ENCODE data around the gene GRHL3.

GRHL3 gene

GRCh38 chr1:24344090-24344742, 25.1 kb downstream of the GRHL3 start:
- DNase-seq, result no peak

GRCh38 chr1:24345334-24345733, 26.2 kb downstream of the GRHL3 start:
- DNase-seq, result no peak

DNA sequence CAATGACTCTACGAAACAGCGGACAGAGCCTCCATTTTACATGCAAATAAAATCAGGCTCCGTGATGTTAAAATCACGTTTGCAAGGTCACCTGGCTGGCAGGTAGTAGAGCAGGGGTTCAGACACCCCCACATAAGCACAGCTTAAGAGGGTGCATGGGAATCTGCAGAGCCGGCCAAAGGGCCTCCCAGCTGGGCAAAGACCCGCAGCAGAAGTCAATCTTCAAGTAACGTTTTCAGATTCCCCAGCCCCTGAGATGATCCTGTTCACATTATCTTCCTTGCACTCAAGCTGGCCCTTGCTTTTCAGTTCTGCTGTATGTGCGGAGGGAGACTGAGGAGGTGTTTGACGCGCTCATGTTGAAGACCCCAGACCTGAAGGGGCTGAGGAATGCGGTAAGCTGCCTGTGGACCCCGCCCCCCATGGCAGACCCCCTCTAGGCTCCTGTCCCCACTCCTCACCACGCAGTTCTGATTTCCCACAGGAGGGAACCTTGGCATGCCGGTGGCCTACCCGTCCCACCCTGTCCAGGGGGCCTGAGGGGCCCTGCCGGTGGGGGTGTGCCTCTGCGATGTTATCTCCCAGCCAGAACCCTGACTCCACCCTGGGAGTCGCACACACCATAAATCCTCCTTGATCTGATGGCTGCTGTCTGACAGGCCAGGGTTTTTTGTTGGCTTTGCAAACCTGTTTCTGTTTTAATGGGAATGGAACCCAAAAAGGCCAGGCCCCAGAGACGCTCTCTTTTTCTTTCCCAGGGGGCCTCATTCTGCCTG, 28.2 kb downstream of the GRHL3 start:
- no peak for DNase-seq

DNA sequence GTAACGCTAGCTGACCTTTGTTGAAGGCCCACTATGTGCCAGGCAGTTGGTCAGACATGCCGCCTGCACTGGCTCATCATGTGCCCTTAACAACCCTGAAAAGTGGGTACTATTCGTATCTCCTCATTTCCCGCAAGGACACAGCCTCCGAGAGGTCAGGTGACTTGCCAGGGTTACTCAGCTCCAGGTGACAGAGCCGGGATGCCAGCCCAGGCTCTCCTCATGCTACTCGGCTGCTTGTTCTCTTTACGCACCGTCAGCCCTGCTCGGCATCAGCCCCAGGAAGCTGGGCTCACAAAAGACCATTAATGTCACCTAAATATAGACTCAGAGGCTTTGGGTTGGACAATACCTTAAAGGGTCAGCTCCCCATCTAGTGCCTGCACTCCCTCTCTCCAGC, 29.0 kb downstream of the GRHL3 start:
- DNase-seq, result no peak

DNA sequence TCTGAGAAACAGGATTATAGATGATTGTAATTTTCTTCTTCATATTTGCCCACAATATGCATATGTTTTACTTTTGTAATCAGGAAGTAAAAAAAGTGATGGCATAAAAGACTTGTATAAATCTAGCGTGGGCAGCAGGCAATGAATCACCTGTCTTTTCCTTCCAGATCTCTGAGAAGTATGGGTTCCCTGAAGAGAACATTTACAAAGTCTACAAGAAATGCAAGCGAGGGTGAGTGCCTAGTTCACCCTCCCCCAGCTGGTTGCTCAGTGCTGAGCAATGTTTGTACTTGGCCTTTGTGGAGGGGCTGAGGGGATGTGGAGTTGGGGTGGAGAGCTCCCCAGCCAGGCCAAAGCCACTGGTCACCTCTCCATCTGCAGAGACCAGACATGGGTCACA, 30.7 kb downstream of the GRHL3 start:
- no peak for DNase-seq

DNA sequence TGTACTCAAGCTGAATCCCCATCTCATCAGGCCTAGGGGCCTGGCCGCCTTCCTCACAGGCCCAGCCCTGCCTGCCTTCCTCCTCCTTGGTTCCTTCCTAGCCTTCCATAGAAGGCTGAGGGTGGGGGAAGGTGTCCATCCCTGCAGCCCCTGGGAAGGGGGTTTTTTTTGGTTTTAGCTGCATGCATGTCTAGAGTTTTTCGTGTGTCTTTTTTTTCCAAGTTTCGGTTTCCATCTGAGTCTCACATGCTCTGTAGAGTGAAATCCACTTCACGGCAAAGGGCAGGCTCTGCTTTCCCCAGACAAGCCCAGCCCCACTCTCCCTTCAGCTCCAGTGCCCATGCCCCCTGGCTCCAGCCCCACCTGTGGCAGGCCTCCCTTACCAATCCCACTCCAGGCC, 32.1 kb downstream of the GRHL3 start:
- DNase-seq, result no peak

DNA sequence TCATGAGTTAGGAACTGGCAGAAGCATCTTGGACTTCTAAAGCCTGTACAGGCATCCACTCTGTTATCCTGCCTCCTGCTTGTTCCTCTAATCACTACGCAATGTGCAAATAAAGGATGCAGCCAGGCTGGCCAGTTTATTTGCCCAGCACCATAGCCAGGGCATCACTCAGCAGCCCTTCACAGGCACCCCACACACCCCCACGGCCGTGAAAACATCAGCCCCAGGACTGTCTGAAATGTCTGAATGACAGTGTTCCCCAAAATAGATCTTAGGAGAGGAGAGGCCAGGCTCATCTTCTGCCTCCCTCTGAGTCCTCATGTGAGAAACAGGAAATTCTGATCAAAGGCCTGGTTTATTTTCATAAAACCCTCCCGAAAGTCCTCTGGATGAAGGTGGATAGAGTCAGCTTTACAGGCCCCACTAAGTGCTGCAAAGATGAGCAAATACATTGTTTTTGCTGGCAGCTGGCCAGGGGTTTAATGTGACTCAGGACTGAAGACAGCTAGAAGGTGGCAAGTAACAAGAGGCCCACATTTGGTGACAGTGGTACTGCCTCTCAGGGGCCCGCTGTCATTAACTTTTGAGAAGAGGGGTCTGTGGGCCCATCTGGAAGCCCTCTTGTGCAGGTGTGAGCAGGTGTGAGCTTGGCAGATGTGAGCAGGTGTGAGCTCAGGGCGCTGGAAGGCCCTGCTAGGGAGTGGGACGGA, 32.9 kb downstream of the GRHL3 start:
- DNase-seq, result no peak

- DNase-seq, result no peak
Observed at GRCh38 chr1:24353292-24353891, 34.2 kb downstream of the GRHL3 start.

DNA sequence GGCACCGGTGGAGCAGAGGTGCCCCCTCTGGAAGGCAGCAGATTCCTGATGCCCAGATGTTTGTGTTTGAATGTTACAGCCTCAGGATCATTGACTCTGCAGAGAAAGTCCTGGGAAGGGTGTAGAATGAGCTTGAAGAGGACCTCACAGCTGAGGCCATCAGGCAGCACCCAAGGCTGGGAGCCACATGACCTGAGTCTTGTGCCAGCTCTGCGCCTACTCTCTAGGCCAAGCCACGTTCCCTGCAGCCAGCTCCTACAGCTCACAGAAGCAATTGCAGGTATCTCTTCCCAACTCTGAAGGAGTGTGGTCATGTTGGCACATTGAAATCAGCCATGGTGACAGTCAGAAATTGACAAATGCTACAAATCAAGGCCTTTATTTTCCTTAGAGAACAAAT, 36.3 kb downstream of the GRHL3 start:
- DNase-seq, result no peak

DNA sequence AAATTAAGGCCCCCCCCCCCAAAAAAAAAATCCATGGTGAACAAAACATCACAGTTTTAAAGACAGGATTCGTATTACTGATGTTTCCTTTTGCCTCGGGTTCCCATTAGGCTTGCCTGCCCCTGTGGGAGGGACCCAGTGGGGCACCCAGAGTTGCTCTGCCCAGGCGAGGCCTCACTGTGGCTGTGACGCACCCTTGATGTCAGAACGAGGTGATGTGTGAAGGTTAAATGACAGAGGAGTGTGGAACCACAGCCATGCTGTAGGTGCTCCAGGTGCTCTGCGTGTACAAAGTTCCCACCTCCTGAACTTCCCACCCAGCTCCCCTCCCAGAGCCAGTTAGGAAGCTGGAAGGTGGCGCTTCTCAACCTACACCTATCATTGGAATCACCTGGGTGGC, 37.9 kb downstream of the GRHL3 start:
- DNase-seq, result no peak

DNA sequence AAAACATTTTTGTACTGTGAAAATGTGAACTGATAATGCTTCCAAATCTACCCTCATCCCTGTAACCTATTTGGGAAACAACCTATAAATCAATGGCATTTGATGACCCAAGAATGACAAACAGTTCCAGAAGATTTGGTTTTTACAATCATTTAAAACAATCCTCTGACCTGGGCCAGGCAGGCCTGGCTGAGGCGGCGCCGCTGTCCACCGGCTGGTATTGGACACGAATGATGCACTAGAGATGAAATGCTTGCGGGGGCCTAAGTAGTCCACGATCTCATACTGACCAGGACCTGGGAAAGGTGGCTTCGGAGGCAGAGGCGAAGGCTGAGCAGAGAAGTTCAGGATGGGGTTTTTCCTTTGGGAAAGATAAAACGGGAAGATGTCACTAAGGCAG, 41.5 kb downstream of the GRHL3 start:
- DNase-seq, result no peak

DNA sequence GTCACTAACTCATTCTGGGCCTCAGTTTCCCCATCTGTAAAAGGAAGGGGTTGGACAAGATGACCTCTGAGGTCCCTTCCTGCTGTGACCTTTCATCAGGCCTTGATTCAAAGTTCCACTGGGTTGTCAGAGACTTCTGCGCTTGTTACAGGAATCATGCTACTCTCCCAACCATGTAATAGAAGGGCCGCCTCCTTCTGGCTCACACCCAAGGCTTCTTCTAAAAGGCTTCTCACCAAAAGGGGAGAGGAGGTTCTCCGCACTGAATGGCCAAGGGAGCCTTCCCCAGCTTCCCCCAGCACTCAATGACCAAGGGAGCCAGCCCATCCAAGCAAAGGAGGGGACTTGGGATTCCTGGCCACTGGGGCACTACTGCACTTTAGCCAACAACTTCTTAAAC, 42.7 kb downstream of the GRHL3 start:
- no peak for DNase-seq

DNA sequence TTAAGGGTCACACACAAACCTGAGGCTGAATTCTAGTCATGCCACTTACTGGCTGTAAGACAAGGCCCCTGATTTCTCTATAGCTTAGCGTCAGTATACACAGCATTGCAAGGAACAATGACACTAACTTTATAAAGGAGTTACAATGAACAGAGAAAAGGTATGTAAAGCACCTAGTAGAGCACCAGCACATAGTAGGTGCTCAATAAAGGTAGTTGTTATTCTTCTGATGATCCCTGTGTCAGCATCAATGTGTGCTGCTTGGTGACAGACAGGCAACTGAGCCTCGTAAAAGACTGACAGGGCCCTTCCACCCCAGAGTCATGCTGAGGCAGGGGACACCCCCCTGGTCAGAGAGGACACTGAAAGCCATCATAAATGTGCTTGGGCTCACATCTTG, 43.2 kb downstream of the GRHL3 start:
- no peak for DNase-seq

DNA sequence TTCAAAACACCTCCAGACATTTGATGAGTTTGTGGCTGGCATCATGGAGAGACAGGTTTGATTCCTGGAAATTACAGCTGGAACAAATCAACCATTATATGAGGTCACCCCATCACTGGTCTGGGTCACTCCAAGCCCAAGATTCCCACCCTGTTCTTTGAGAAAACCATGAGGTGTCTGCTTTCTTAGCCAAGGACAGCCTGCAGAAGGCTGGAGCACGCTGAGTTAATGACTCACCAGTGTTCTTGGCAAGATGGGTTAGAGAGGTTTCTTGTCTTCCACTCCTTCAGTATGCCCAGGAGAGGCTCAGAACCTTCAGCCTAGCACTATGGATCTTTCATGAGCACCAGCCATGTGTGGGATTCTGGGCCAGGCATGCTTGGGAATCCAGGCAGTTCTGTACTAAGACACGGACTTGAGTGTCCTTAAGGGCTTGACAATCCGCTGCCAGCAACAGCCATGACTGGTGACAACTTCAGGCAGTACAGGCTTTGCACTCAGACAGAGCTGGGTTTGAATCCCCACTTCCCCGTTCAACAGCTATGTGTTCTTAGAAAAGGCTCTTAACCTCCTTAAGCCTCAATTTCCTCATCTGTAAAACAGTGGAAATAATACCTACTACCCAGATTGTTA, 43.9 kb downstream of the GRHL3 start:
- no peak for DNase-seq

DNA sequence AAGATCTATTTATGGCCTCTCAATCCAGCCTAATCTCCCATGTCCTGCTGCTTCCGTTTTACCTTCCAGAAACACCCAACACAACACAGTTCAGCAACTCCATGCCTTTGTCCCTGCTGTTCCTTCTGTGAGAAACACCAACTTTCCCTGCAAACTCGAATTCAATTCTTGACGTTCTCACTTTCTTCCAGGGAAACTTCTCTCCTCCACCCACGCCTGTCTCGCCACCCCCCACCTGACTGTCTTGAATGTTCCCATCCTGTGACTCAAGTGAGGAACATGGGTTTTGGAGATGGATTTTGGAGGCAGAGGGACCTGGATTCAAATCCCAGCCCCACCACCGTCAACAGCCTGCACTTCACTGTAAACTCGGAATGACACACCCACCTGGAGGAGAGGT, 44.8 kb downstream of the GRHL3 start:
- no peak for DNase-seq

GRCh38 chr1:24364605-24364974, 45.4 kb downstream of the GRHL3 start:
- DNase-seq, result no peak

DNA sequence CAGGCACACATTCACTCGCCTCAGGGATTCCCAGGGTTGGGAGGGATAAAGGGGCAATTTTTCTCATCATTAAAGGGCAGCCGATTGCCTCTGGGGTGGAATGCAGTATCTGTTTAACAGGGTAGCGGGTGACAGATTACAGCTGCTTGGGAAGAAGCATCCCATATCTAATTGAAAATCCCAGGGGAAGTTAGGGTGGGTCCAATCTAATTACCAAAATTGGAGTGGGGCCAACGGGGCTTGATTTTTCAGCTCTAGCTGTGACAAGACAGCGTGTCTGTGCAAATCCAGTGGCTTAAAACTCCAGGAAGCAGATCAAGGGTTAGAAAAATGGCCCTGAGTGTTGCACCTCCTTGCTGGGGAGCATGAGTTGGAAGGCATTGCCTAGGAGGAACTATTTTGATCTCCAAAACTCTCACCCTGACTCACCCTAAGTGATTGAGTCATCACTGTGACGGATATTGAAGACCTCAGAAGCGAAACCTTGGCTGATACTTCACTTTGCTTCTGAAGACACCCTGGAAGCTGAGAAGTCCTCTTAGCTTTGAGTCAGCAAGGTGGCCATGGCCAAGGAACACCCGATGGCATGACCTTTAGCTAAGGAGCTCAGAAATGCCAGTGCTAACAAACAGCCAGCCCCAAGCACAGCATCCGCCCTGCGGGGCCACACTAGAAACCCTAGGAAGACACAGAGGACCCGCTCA, 46.0 kb downstream of the GRHL3 start:
- no peak for DNase-seq

DNA sequence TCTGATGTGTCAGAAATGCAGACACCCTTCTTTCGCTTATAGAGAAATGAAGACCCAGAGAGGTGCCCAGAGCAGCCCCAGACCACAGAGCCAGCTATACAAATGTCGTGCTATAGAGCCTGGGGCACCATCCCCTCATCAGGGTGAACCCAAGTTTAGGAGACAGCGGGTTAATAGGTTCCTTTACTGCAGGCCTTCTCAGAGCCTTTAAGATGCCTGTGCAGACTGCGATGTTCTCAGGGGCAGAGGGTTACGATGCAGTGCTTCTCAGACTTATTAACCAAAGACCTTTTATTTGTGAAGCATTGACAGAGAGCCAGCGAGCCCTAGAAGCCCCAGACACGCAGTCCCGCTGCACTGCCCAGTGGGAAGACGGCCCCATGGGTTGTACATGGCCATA, 47.5 kb downstream of the GRHL3 start:
- DNase-seq, result no peak

DNA sequence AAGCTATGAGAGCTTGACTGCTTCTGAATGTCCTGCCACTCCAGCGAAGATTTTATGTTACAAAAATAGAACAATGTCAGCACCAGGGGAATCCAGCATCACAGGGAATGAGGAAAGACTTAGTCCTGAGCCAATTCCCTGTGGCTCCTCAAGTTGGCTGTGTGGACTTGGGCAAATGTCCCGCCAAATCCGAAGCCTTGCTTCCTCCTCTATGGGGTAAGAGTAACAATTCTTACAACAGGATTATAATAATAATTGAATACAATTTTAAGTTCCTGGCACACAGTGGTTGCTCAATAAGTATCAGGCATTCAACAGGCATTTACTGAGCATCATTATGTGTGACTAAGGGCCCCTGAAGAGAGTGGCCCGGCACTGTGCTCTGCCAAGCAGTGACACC, 50.0 kb downstream of the GRHL3 start:
- no peak for DNase-seq

GRCh38 chr1:24369801-24370200, 50.6 kb downstream of the GRHL3 start:
- no peak for DNase-seq

DNA sequence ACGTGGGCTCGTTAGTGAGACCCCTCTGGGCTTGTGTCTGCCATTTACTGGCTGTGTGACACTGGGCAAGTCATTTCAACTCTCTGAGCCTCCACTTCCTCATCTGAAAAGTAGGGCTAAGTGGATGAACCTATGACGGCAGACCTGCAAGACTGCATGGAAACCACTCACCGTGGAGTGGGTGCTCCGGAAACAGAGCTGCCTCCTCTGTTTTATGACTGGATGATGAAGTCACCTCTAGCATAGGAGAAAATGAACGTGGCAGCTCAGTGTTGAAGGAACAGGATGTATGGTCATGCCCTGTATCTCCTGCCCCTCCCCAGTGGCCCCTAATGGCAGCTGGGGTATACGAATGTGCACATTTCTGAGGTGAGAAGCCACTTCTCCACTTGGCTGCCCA, 53.9 kb downstream of the GRHL3 start:
- DNase-seq, result no peak

DNA sequence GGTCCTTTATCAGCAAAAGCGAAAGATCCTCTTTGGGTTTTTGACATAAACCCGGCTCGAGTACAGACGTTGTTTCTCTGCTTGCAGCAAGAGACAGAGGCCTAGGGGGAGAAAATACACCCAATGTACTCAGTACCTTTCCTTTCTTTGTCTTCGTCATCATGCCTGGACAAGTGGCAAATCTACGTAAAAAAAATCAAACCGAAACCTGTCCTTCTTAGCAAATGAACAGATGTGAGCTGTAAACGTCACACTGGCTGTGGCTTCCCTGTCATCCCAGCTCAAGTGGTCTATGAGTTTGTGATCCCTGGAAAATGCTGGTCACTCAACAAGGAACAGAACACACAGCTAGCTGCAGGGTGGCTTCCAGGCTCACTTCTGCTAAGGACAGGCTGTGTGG, 54.6 kb downstream of the GRHL3 start:
- no peak for DNase-seq

Measured in KG1 (cell line).